Parathyroid adenoma (tissue), 2 donors: Measurements from ENCODE around the gene KNOP1.
A peak's percentile ranks its signal among the peaks of the same experiment; 100 is the strongest.

ENCODE experiments used
- H2AFZ ChIP-seq: fragments of 300-600 bp; sonication (generic); one replicate; pipeline ENCODE4 v1.7.0; 2017; ENCODE audit warnings: antibody characterized with exemption, mild to moderate bottlenecking
- H3K27ac ChIP-seq: fragments of 300-600 bp; sonication (generic); one replicate; pipeline ENCODE4 v1.7.0; 2017
- H3K27me3 ChIP-seq: fragments of 300-600 bp; sonication (generic); one replicate; pipeline ENCODE4 v1.7.0; 2017; ENCODE audit warnings: low read length; ENCODE audit not compliant: control insufficient read depth, insufficient read depth
- H3K36me3 ChIP-seq: fragments of 300-600 bp; sonication (generic); one replicate; pipeline ENCODE4 v1.7.0; 2017; ENCODE audit warnings: low read length; ENCODE audit not compliant: control insufficient read depth, insufficient read depth
- H3K4me1 ChIP-seq: fragments of 300-600 bp; sonication (generic); one replicate; pipeline ENCODE4 v1.7.0; 2017; ENCODE audit warnings: control low read depth
- H3K4me2 ChIP-seq: fragments of 300-600 bp; sonication (generic); one replicate; pipeline ENCODE4 v1.7.0; 2017; ENCODE audit warnings: low read length
- H3K4me3 ChIP-seq: fragments of 300-600 bp; sonication (generic); one replicate; pipeline ENCODE4 v1.7.0; 2017; ENCODE audit warnings: low read depth, low read length
- H3K79me2 ChIP-seq: fragments of 300-600 bp; sonication (generic); one replicate; pipeline ENCODE4 v1.7.0; 2017; ENCODE audit warnings: control low read depth
- H3K9ac ChIP-seq: fragments of 300-600 bp; sonication (generic); one replicate; pipeline ENCODE4 v1.7.0; 2017; ENCODE audit warnings: mild to moderate bottlenecking
- H3K9me3 ChIP-seq: fragments of 300-600 bp; sonication (generic); one replicate; pipeline ENCODE4 v1.7.0; 2017; ENCODE audit warnings: low read length; ENCODE audit not compliant: control insufficient read depth
- TF ChIP-seq, protein P1 (sequence below): fragments of 300-600 bp; sonication (generic); IDR thresholded peaks from one replicate; pipeline ENCODE4 v1.7.0; 2017; ENCODE audit warnings: antibody characterized with exemption, mild to moderate bottlenecking
- donor health status: primary hyperparathyroidism.

The KNOP1 gene

DNA sequence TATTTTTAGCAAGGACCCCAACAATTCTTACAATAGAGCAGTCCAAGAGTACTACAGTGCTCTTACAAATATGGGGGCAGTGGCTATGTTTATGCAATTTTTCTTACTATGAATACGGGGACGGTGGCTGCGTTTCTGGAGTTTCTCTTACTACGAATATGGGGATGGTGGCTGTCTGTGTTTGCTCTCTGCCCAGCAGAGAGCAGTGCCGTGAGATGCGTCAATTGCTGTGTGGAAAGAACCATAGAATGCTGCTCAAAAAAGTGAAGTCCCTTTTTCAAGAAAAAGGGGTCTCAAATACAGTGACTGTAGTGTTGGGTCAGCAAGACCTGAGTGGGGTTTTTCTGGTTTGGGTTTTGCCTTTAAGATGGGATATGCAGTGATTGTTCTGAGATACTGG lies 53.9 kb downstream of the KNOP1 start:
- Histone ChIP-seq H3K9ac (no peak overlapping the region), H3K36me3 (peaks cover 3% of the 10 kb centered on the region), H3K4me3 (no peak overlapping the region), H3K27me3 (no peaks in the 10 kb centered on the region), H3K9me3 (no peaks in the 10 kb centered on the region), H3K27ac (no peak overlapping the region), H3K79me2 (peaks cover 6% of the 10 kb centered on the region), H2AFZ (no peak overlapping the region), H3K4me1 (peaks cover 37% of the 10 kb centered on the region), H3K4me2 (no peak overlapping the region)
- TF ChIP-seq, protein P1, sequence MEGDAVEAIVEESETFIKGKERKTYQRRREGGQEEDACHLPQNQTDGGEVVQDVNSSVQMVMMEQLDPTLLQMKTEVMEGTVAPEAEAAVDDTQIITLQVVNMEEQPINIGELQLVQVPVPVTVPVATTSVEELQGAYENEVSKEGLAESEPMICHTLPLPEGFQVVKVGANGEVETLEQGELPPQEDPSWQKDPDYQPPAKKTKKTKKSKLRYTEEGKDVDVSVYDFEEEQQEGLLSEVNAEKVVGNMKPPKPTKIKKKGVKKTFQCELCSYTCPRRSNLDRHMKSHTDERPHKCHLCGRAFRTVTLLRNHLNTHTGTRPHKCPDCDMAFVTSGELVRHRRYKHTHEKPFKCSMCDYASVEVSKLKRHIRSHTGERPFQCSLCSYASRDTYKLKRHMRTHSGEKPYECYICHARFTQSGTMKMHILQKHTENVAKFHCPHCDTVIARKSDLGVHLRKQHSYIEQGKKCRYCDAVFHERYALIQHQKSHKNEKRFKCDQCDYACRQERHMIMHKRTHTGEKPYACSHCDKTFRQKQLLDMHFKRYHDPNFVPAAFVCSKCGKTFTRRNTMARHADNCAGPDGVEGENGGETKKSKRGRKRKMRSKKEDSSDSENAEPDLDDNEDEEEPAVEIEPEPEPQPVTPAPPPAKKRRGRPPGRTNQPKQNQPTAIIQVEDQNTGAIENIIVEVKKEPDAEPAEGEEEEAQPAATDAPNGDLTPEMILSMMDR = no peak

DNA sequence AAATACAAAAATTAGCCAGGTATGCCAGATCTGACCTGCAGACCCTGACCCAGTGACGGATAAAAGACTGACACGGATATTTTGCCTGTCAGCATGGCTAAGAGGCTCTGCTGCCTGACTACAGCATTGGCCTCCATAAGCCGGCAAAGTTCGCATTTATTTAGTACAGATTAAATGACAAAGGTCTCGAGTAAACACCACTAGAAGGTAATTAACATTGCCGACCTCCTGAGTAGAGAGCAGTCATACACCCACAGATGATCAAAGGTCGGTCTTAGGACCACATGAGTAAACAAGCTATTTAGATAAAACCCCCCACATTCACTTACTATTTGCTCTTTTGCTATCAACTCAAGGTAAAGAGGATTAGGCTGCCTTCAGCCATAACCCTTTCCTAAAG lies 55.7 kb downstream of the KNOP1 start:
- H3K4me2 ChIP-seq = no peak overlapping the region
- TF ChIP-seq, protein P1 = no peak
- H3K79me2 ChIP-seq = peaks cover 6% of the 10 kb centered on the region
- peaks cover 3% of the 10 kb centered on the region for H3K36me3 ChIP-seq
- H3K9ac ChIP-seq = no peak overlapping the region
- H2AFZ ChIP-seq = no peak overlapping the region
- no peaks in the 10 kb centered on the region for H3K27me3 ChIP-seq
- peaks cover 27% of the 10 kb centered on the region for H3K4me1 ChIP-seq
- no peak overlapping the region for H3K27ac ChIP-seq
- H3K9me3 ChIP-seq = no peaks in the 10 kb centered on the region
- H3K4me3 ChIP-seq = no peak overlapping the region

DNA sequence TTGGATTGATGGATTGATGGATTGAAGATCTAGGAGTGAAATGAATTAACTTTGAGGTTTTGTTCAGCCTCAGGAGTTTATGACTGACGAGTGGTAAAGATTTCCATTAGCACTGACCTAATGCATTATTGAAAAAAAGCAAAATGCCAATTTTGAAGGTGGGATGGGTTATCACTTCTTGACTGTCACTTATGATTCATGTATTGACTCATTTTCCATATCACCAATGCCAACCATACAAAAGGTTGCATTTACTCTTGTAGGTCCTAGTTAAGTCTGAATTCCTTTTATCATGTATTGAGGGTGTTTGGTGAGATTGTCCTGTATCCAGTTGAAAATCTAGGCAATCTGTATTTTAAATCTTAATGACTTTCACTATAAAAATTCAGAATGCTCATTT lies 57.6 kb downstream of the KNOP1 start:
- Histone ChIP-seq H3K27me3 (no peaks in the 10 kb centered on the region), H3K79me2 (peaks cover 3% of the 10 kb centered on the region), H3K4me3 (no peak overlapping the region), H2AFZ (no peak overlapping the region), H3K4me1 (peaks cover 8% of the 10 kb centered on the region), H3K36me3 (peaks cover 3% of the 10 kb centered on the region), H3K9me3 (no peaks in the 10 kb centered on the region), H3K4me2 (no peak overlapping the region), H3K9ac (no peak overlapping the region), H3K27ac (no peak overlapping the region)
- TF ChIP-seq, protein P1 = no peak

DNA sequence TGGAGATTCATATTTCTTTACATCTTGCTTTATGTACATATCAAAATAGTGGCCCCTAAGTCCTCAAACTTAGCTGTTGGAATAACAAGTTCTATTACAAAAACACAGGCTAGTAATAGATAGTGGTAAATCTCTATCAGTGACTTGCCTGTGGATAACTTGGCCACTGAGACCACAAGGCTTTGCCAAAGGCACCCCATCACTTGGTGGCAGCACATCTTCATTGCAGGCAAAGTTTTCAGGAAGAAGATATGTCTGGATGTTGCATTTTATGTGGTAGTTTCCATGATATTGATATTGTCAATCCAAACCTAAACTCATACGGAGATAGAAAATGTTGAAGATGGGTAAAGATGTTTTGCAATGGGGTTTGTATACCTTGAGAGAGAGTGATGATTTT lies 58.5 kb downstream of the KNOP1 start:
- no peak overlapping the region for H2AFZ ChIP-seq

DNA sequence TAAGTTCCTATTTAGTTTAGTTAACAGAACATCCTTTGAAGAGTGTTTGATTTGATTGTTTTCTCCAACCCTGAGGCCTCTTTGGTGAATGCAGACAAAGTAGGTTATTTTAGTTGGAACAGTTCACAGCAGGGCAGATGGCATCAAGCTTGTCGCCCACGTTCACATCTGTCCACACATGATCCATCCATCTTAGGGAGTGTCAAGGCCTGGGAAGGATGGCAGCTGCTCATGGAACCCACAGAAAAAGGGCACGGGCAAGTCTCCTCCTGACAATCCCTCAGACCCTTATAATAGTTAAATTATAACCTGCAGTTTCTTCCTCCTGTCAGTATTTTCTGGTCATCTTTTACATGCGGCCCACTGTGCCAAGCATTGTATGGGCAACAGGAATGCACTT lies 60.2 kb downstream of the KNOP1 start:
- H3K27me3 ChIP-seq = no peaks in the 10 kb centered on the region
- TF ChIP-seq, protein P1 = no peak
- peaks cover 8% of the 10 kb centered on the region for H3K4me1 ChIP-seq

More for the DNA sequence above, 58.5 kb downstream of the KNOP1 start:
- Histone ChIP-seq H3K79me2 (no peaks in the 10 kb centered on the region), H3K4me2 (no peak overlapping the region), H3K27me3 (no peaks in the 10 kb centered on the region), H3K4me1 (peaks cover 8% of the 10 kb centered on the region), H3K9me3 (no peaks in the 10 kb centered on the region), H3K36me3 (no peaks in the 10 kb centered on the region), H3K27ac (no peak overlapping the region), H3K9ac (no peak overlapping the region), H3K4me3 (no peak overlapping the region)
- TF ChIP-seq, protein P1 = peak; percentile 52

More for the DNA sequence above, 60.2 kb downstream of the KNOP1 start:
- no peak overlapping the region for H3K27ac ChIP-seq
- H3K79me2 ChIP-seq = no peaks in the 10 kb centered on the region
- H3K9ac ChIP-seq = no peak overlapping the region
- no peaks in the 10 kb centered on the region for H3K36me3 ChIP-seq
- no peak overlapping the region for H3K4me2 ChIP-seq
- H3K9me3 ChIP-seq = no peaks in the 10 kb centered on the region
- no peak overlapping the region for H2AFZ ChIP-seq
- no peak overlapping the region for H3K4me3 ChIP-seq
